ENCODE measurements around the gene TNS3. TPM values are rescaled to one million over a fixed set of nuclear protein-coding genes. Genes with fewer than 3 reads are reported as not detected.
A peak's percentile ranks its signal among the peaks of the same experiment; 100 is the strongest.

The TNS3 gene
- total RNA-seq, 5 donors from 2014 or later (not counting 1 experiment from before 2014, with no cell fraction given) = 0.58 to 3.7 (median 2.0) TPM

DNA sequence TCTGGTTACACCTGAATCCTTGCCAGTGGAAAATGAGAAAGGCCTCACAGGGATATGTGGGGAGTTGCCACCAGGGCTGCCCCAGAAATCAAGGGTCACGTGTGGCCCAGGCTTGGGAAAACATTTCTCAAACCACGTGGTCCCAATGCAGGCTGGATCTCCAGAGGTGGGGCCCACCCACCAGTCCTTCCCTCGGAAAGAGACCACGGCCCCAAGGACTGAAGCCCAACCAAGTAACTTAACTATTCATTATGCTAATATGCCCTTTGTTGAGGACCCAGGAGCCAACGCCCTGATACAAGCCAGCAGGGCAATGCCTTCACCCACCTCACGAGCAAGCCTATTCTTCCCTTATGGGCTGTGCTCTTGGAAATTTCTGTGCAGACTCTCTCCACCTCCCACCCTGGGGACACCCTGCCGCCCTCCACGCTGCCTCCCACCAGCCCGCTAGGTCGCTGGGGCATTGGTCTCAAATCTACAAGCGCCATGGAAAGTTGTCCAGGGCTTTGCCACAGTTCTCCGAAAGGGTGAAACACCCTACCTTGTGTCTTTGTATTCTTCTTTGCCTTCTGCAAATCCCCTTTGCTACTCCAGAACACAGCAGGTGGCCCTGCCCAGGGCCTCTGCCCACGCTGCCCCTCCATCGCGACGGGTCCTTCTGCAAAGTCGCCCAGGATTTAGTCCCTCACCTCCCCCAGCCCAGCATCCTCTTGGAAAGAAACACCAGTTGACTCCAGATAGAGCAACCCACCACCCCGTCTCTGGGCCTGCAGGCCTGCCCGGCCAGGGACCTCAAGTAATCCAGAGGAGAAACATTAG lies 8.8 kb downstream of the TNS3 start:
- Histone ChIP-seq H3K36me3 (ENCODE audit: control insufficient read depth in 2 of 2, extremely low read depth in 1 of 2, insufficient read depth in 1 of 2, low read length in 1 of 2) (no peaks in the 10 kb centered on the region), H3K27ac (ENCODE audit: low read length) (no peak overlapping the region), H3K9me3 (no peaks in the 10 kb centered on the region), H3K4me3 (ENCODE audit: control insufficient read depth in 1 of 2, extremely low read depth in 1 of 2, low read length in 1 of 2) (no peak overlapping the region), H3K27me3 (replicated peaks in 1 of 2; ENCODE audit: control insufficient read depth in 2 of 2, extremely low read depth in 1 of 2, insufficient read depth in 2 of 2, low read length in 1 of 2) (peaks cover 0 to 18% of the 10 kb centered on the region in 2 experiments), H3K4me1 (ENCODE audit: control insufficient read depth in 1 of 2, extremely low read depth in 1 of 2, insufficient read depth in 2 of 2, low read length in 2 of 2) (no peaks in the 10 kb centered on the region)
- no peak overlapping the region for H3K4me3 Mint-ChIP-seq
- CTCF ChIA-PET = no interaction called here
- 85% methylated on average over 18 of the region's 19 CpGs for WGBS (ENCODE audit: insufficient coverage)
- no peaks in the 10 kb centered on the region for H3K9me3 Mint-ChIP-seq
- H3K27me3 Mint-ChIP-seq = peaks cover 6 to 9% of the 10 kb centered on the region in 2 donors
- H3K4me1 Mint-ChIP-seq = peaks cover 0 to 10% (median 8%) of the 10 kb centered on the region in 3 donors
- no peak for ATAC-seq (replicated peaks in 1 of 4)
- no peak for DNase-seq
- no peaks in the 10 kb centered on the region for H3K36me3 Mint-ChIP-seq
- POLR2A ChIA-PET = no interaction called here
- H3K27ac Mint-ChIP-seq = no peak overlapping the region

DNA sequence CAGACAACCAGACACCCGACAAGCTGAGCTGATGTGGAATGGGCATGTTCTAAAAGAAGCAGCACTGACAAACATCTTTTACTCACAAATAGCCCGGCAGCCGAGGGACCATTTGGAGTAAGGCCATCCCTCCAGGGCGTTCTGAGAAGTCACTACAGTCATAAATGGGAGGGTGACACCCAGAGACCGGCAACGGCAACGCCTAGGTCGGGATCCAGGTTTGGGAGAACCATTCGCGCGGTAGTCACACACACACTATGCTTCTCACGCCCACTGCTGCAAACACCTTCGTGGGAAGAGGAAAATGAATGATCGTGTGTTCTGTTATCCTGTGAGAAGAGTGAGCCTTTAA lies 9.8 kb downstream of the TNS3 start:
- H3K36me3 ChIP-seq (ENCODE audit: control insufficient read depth in 2 of 2, extremely low read depth in 1 of 2, insufficient read depth in 1 of 2, low read length in 1 of 2) = no peaks in the 10 kb centered on the region
- H3K4me1 ChIP-seq (ENCODE audit: control insufficient read depth in 1 of 2, extremely low read depth in 1 of 2, insufficient read depth in 2 of 2, low read length in 2 of 2) = no peaks in the 10 kb centered on the region
- POLR2A ChIA-PET = no interaction called here
- no peak for ATAC-seq (replicated peaks in 1 of 4)
- no peak overlapping the region for H3K27ac Mint-ChIP-seq
- 58% methylated on average over 3 of the region's 14 CpGs for WGBS (ENCODE audit: insufficient coverage)
- no peaks in the 10 kb centered on the region for H3K9me3 Mint-ChIP-seq
- H3K9me3 ChIP-seq = no peaks in the 10 kb centered on the region
- H3K4me3 Mint-ChIP-seq = no peak overlapping the region
- peaks cover 0 to 10% (median 8%) of the 10 kb centered on the region in 3 donors for H3K4me1 Mint-ChIP-seq
- H3K27me3 ChIP-seq (replicated peaks in 1 of 2; ENCODE audit: control insufficient read depth in 2 of 2, extremely low read depth in 1 of 2, insufficient read depth in 2 of 2, low read length in 1 of 2) = peaks cover 0 to 18% of the 10 kb centered on the region in 2 experiments
- DNase-seq = no peak
- H3K36me3 Mint-ChIP-seq = no peaks in the 10 kb centered on the region
- no peak overlapping the region for H3K27ac ChIP-seq (ENCODE audit: low read length)
- H3K4me3 ChIP-seq (ENCODE audit: control insufficient read depth in 1 of 2, extremely low read depth in 1 of 2, low read length in 1 of 2) = no peak overlapping the region
- CTCF ChIA-PET = no interaction called here
- H3K27me3 Mint-ChIP-seq = peaks cover 6 to 9% of the 10 kb centered on the region in 2 donors

DNA sequence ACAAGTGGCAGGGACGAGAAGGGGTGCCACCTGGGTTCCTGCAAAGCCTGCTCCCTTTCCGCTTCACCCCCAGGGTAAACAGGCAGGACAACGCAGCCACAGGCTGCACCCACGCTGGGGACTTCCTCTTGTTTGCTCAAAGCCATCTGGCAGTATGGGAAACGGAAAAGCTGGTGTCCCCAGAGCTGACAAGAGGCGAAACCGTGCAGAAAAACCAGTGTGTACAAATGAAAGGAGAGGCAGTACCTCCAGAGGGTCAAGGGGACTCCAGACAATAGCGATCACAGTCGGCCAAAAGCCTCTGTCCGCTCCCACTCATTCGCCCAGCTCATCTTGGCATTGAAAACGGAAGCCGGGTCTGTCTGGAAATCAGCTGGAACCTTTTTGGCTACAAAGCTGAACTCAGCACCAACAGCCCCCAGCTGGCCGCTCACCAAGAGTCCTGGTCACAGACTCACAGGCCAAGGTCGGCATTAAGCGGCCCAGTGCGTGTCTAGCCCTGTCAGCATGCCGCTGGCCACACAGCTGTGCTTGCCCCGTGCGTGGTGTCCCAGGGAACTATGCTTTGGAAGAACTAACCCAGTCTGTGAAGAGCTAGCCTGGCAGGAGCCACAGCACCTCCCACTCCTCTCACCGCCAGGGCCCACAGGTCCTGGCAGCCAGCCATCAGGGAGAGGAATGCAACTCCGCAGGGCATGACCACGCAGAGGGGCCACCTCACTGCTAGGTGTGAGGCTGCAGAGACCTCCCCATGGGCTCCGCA lies 10.4 kb downstream of the TNS3 start:
- Histone ChIP-seq H3K4me1 (ENCODE audit: control insufficient read depth in 1 of 2, extremely low read depth in 1 of 2, insufficient read depth in 2 of 2, low read length in 2 of 2) (no peaks in the 10 kb centered on the region), H3K36me3 (ENCODE audit: control insufficient read depth in 2 of 2, extremely low read depth in 1 of 2, insufficient read depth in 1 of 2, low read length in 1 of 2) (no peaks in the 10 kb centered on the region), H3K9me3 (no peaks in the 10 kb centered on the region), H3K4me3 (ENCODE audit: control insufficient read depth in 1 of 2, extremely low read depth in 1 of 2, low read length in 1 of 2) (peak overlapping the region in 1 of 2 donors; percentile 10), H3K27me3 (replicated peaks in 1 of 2; ENCODE audit: control insufficient read depth in 2 of 2, extremely low read depth in 1 of 2, insufficient read depth in 2 of 2, low read length in 1 of 2) (peaks cover 0 to 18% of the 10 kb centered on the region in 2 experiments), H3K27ac (ENCODE audit: low read length) (no peak overlapping the region)
- Mint-ChIP-seq H3K9me3 (no peaks in the 10 kb centered on the region), H3K36me3 (no peaks in the 10 kb centered on the region), H3K27ac (peak overlapping the region in 1 of 2 donors; percentile 19), H3K4me1 (peaks cover 0 to 10% (median 8%) of the 10 kb centered on the region in 3 donors), H3K27me3 (peaks cover 6 to 9% of the 10 kb centered on the region in 2 donors), H3K4me3 (no peak overlapping the region)
- no peak for DNase-seq
- ATAC-seq (replicated peaks in 1 of 4) = no peak
- CTCF ChIA-PET = no interaction called here
- POLR2A ChIA-PET = no interaction called here
- WGBS (ENCODE audit: insufficient coverage) = 16% methylated on average over 18 of the region's 24 CpGs

DNA sequence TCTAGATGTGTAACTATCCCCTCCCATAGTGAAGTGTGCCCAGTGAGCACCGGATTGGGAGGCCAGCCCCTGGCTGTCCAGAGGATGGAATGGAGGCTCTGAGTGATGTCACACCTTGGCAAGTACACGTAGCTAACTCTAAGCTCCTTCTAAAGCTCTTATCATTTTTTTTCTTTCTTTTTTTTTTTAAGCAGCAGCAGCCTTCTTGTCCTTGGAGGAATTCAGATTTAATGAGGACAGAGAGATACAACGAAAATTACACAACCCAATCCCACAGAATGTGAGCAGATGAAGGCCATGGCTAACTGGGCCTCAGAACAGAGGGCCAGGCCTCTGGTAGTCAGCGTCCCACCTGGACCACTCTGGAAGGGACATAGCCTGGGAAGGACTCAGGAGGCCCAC lies 11.3 kb downstream of the TNS3 start:
- H3K27me3 ChIP-seq (replicated peaks in 1 of 2; ENCODE audit: control insufficient read depth in 2 of 2, extremely low read depth in 1 of 2, insufficient read depth in 2 of 2, low read length in 1 of 2) = peaks cover 0 to 18% of the 10 kb centered on the region in 2 experiments
- H3K9me3 Mint-ChIP-seq = no peaks in the 10 kb centered on the region
- DNase-seq (no peak), ATAC-seq (replicated peaks in 1 of 4) (no peak)
- CTCF ChIA-PET = no interaction called here
- no peaks in the 10 kb centered on the region for H3K36me3 Mint-ChIP-seq
- no peak overlapping the region for H3K27ac Mint-ChIP-seq
- H3K4me3 Mint-ChIP-seq = no peak overlapping the region
- POLR2A ChIA-PET = interaction anchor here in 1 of 2 donors (0.6 kb wide), 1 partner anchor 23 kb away, joined by 4 read pairs; no protein-coding TSS in a partner anchor
- H3K4me3 ChIP-seq (ENCODE audit: control insufficient read depth in 1 of 2, extremely low read depth in 1 of 2, low read length in 1 of 2) = no peak overlapping the region
- 88% methylated on average over 1 of the region's 4 CpGs for WGBS (ENCODE audit: insufficient coverage)
- H3K27ac ChIP-seq (ENCODE audit: low read length) = no peak overlapping the region
- H3K36me3 ChIP-seq (ENCODE audit: control insufficient read depth in 2 of 2, extremely low read depth in 1 of 2, insufficient read depth in 1 of 2, low read length in 1 of 2) = no peaks in the 10 kb centered on the region
- H3K9me3 ChIP-seq = no peaks in the 10 kb centered on the region
- H3K4me1 ChIP-seq (ENCODE audit: control insufficient read depth in 1 of 2, extremely low read depth in 1 of 2, insufficient read depth in 2 of 2, low read length in 2 of 2) = no peaks in the 10 kb centered on the region
- peaks cover 0 to 10% (median 6%) of the 10 kb centered on the region in 3 donors for H3K4me1 Mint-ChIP-seq
- peaks cover 6 to 9% of the 10 kb centered on the region in 2 donors for H3K27me3 Mint-ChIP-seq

DNA sequence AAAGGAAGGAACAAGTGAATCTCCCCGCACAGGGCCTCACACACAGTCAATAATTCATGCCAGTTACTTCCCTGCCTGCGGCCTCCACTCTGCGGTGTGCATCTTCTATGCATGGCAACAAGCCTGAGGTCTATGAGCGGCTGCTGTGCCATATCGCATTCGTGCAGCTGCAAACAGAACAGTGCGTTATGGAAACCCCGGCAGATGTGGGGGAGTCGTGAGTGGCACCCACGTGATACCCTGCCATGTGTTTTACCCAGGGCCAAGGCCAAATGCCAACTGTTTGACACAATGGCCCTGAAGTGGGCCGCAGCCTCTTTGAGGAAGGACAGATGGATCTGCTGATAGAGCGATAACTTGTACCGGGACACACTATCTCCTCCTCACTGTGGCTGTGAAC lies 13.4 kb downstream of the TNS3 start:
- ATAC-seq (replicated peaks in 1 of 4) (peak in 1 of 4 experiments; percentile 12), DNase-seq (no peak)
- H3K9me3 Mint-ChIP-seq = no peaks in the 10 kb centered on the region
- no peak overlapping the region for H3K27ac ChIP-seq (ENCODE audit: low read length)
- H3K27me3 Mint-ChIP-seq = peaks cover 3 to 6% of the 10 kb centered on the region in 2 donors
- no peaks in the 10 kb centered on the region for H3K36me3 Mint-ChIP-seq
- H3K27me3 ChIP-seq (replicated peaks in 1 of 2; ENCODE audit: control insufficient read depth in 2 of 2, extremely low read depth in 1 of 2, insufficient read depth in 2 of 2, low read length in 1 of 2) = peaks cover 0 to 18% of the 10 kb centered on the region in 2 experiments
- no peaks in the 10 kb centered on the region for H3K4me1 ChIP-seq (ENCODE audit: control insufficient read depth in 1 of 2, extremely low read depth in 1 of 2, insufficient read depth in 2 of 2, low read length in 2 of 2)
- H3K27ac Mint-ChIP-seq = no peak overlapping the region
- peaks cover 0 to 10% (median 4%) of the 10 kb centered on the region in 3 donors for H3K4me1 Mint-ChIP-seq
- WGBS (ENCODE audit: insufficient coverage) = 29% methylated on average over 7 of the region's 13 CpGs
- H3K4me3 Mint-ChIP-seq = no peak overlapping the region
- ChIA-PET CTCF (no interaction called here), POLR2A (no interaction called here)
- no peak overlapping the region for H3K4me3 ChIP-seq (ENCODE audit: control insufficient read depth in 1 of 2, extremely low read depth in 1 of 2, low read length in 1 of 2)
- H3K36me3 ChIP-seq (ENCODE audit: control insufficient read depth in 2 of 2, extremely low read depth in 1 of 2, insufficient read depth in 1 of 2, low read length in 1 of 2) = no peaks in the 10 kb centered on the region
- H3K9me3 ChIP-seq = no peaks in the 10 kb centered on the region

DNA sequence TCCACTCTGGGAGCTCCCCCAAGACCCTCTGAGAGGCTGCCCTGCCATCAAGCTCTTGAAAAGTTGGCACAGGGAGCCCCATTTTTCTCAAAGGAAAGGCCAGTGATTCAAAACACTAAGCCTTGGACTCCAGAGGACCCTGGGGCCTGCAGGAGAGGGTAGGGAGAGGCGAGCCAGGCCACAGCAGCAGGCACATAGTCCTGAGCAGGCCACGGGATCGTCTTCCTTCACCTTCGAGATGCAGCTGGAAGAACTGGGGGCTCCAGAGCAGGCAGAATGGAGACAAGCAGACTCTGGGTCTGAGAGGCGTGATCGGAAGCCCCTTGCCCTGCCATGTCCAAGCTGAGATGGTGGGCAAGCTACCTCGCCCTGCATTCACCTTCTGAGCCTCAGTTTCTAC lies 13.9 kb downstream of the TNS3 start:
- Histone ChIP-seq H3K36me3 (ENCODE audit: control insufficient read depth in 2 of 2, extremely low read depth in 1 of 2, insufficient read depth in 1 of 2, low read length in 1 of 2) (no peaks in the 10 kb centered on the region), H3K4me3 (ENCODE audit: control insufficient read depth in 1 of 2, extremely low read depth in 1 of 2, low read length in 1 of 2) (no peak overlapping the region), H3K27me3 (replicated peaks in 1 of 2; ENCODE audit: control insufficient read depth in 2 of 2, extremely low read depth in 1 of 2, insufficient read depth in 2 of 2, low read length in 1 of 2) (peaks cover 0 to 13% of the 10 kb centered on the region in 2 experiments), H3K27ac (ENCODE audit: low read length) (no peak overlapping the region), H3K9me3 (no peaks in the 10 kb centered on the region), H3K4me1 (ENCODE audit: control insufficient read depth in 1 of 2, extremely low read depth in 1 of 2, insufficient read depth in 2 of 2, low read length in 2 of 2) (no peaks in the 10 kb centered on the region)
- WGBS (ENCODE audit: insufficient coverage) = 76% methylated on average over 4 of the region's 7 CpGs
- H3K4me1 Mint-ChIP-seq = peaks cover 0 to 10% (median 4%) of the 10 kb centered on the region in 3 donors
- no peak overlapping the region for H3K27ac Mint-ChIP-seq
- DNase-seq (no peak), ATAC-seq (replicated peaks in 1 of 4) (no peak)
- no peaks in the 10 kb centered on the region for H3K9me3 Mint-ChIP-seq
- H3K27me3 Mint-ChIP-seq = peaks cover 3 to 6% of the 10 kb centered on the region in 2 donors
- H3K36me3 Mint-ChIP-seq = no peaks in the 10 kb centered on the region
- CTCF ChIA-PET = no interaction called here
- no peak overlapping the region for H3K4me3 Mint-ChIP-seq
- POLR2A ChIA-PET = no interaction called here
